Umbilical cord (tissue), 2 donors: ENCODE results near the gene MRPL10. TPM values are rescaled to one million over a fixed set of nuclear protein-coding genes. Genes with fewer than 3 reads are reported as not detected.

ENCODE experiments used
- DNase-seq: peaks from one replicate; pipeline ENCODE4 v3.0.0-alpha.2; 2015; ENCODE audit warnings: low spot score
- total RNA-seq: library from RNA; depleted of rRNA; stranded (reverse); fragments of >200 nt; gene quantifications from one replicate; pipeline ENCODE4 v1.2.3, GENCODE V29; 2014; ENCODE audit warnings: low replicate concordance; ENCODE audit not compliant: insufficient read depth

MRPL10 gene
- total RNA-seq, 1 donor from 2014 or later = 5.3 TPM

DNA sequence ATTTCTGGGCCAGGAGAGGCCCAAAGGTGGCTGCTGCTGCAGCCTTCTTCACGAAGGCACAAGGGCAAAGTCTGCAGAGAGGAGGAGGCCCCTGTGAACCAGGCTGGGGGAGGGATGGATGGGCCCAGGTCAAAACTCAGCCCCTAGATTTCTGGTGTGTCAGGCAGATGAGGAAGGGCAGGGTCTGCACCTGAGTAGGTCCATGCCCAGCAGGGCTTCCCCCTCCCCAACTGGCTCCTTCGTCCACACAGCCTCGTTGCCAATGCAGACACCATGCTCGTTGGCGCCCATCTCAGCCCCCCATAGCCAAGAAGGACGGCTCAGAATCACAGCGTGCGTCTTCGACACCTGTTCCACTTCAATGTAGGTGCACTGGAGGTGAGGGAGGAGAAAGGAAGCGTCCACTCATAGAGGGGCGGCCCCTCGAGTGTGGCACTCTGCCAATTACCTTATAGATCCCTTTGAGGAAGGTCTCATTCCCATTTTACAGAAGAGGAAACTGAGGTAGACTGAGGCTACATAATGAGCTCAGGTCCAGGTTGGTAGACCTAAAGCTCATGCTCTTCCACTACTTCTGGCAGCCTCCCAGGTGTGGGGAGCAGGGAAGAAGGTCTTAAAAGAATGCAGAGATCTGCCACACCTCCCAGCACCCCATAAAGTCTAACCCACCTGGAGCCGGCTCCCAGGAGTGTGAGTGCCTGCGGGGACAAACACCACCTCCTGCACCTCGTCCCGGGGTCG is 8.8 kb upstream of the MRPL10 start:
- no peak for DNase-seq

DNA sequence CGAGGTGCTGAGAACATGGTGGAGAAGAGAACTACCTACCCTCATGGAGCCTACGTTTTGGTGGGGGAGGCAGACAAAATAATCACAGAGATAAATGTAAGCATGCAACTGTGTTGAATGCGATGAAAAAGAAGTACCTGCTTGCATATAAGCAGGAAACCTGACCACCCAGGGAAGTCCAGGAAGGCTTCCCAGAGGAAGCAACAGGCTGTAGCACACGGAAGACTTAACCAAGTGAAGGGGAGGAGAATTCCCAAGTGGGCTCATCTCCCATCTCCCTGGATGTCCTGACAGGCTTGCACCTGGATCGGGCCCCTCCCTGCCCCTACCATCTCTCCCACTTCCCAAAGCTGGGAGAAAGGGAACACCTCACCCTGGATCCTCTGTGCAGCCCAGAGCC is 7.7 kb upstream of the MRPL10 start:
- DNase-seq = no peak

DNA sequence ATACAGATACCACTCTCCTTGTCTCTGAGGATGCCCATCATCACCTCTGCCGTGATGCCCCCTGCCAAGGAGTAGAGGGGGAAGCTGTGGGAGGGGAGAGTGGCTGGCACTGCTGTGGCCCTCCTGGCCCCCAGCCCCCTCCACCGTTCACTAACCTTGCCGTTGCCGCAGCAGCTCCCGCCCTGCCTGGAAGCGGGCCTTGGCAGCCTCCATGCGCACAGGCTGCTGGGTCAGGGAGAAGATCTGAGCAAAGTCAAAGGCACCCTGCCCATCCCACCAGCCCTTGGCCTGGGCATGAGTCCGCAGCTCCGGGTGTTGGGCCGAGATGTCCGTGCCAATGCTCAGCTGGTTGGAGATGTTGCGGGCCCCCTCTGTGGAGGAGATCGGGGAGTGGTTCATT is 7.3 kb upstream of the MRPL10 start:
- no peak for DNase-seq

- DNase-seq = peak; percentile 55
These were observed 6.2 kb upstream of the MRPL10 start for GRCh38 chr17:47837401-47838039.

- no peak for DNase-seq
These were observed 5.3 kb upstream of the MRPL10 start for GRCh38 chr17:47836601-47837000.

- DNase-seq = no peak
These were observed 3.4 kb upstream of the MRPL10 start for GRCh38 chr17:47834756-47835155.

DNA sequence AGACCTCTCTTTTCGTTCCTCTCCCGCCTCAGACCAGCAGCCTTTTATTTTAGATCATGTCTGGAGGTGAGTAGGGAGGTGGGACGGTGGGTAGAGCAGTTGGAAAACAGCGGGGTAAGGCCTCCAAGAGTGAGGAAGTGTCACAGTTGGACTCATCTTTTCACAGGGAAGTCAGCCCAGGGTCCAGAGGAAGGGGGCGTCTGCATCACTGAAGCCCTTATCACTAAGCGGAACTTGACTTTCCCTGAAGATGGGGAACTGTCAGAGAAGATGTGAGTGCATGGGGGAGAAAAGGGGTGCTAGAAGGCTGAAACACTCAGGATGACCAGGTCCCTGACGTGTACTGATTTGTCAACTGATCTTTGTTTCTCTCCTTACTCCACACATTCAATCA is 590 bp upstream of the MRPL10 start:
- DNase-seq = peak; percentile 35

DNA sequence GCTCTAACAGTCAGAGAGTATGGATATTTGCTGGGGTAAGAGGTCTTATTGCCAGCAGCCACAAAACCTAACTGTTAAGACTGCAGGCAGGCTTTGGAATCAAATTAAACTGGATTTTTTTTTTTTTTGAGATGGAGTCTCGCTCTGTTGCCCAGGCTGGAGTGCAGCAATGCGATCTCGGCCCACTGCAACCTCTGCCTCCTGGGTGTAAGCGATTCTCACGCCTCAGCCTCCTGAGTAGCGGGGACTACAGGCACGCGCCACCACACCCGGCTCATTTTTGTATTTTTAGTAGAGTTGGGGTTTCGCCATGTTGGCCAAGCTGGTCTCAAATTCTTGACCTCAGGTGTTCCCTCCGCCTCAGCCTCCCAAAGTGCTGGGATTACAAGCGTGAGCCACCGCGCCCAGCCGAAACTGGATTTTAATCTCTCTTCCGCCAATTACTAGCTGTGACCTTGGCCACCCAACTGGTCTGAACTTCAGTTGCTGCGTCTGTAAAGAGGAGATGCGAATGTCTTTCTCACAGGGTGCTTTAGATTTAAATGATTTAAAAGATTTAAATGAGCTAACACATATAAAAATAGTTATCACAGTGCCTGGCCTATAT is 842 bp downstream of the MRPL10 start:
- no peak for DNase-seq

DNA sequence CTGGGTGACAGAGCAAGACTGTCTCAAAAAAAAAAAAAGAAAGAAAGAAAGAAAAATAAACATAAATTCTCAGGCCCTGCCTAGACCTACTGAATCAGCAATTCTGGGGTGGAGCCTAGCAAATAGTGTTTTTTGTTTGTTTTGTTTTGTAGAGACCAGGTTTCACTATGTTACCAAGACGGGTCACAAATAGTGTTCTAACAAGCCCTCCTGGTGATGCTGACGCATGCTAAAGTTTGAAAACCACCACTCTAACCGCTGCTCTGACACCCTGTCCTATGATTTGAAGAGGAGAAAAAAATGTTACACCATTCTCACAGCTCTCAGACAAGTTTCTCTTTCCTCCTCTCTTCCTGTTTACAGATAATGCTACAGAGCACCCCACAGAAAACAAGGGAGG is 1.5 kb downstream of the MRPL10 start:
- no peak for DNase-seq

- DNase-seq = no peak
These were observed 7.8 kb downstream of the MRPL10 start for GRCh38 chr17:47823519-47823918.

GRCh38 chr17:47822785-47823184 is 8.6 kb downstream of the MRPL10 start:
- DNase-seq = no peak

DNA sequence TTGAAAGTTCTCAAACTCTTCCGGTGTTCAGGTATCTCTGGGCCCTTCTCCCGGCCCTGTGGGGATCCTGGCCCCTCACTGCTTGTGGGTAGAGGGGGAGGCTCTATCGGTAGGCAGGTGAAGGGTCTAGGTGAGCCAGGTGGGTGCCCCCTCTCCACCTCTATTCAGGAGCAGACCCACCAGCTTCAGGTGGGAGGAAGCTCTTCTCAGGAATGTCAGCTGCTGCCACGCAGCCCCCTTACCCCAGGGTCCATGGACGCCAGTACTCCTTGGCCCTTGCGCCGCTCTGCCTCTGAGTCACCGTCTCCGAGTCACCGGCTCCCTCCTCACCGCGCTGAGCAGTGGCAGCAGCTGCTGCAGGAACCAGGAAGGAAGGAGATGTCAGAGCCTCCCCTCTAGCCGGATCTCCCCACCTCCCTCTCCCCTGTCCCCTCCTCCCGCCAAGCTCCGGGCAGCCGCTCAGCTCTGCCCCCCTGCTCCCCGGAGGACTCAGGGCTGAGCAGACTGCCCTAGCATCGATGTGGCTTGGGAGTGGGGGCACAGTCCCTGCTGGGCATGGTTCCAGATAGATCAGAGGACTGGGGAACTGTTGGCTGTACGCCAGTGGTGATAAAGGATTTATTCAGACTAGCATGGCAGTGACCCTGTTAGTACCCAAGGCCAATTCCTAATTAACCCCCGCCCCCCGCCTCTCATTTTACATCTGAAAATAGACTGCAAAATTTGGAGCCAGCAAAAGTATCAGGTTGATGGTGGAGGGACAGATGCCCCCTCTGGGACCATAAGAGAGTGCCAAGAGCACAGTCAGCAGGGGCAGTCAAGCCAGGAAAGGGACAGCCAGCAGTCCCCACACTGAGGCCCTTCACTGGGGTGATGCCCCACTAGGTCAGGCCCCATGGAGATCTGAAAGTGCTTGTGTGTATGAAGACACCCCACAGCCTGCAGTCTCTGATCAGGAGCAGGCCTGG is 9.6 kb downstream of the MRPL10 start, which contains the start of gene OSBPL7:
Gene OSBPL7 (minus strand): TSS at position 371 of the 968 bp plus-strand sequence. CDS start 1,516 bp downstream, outside the sequence.
- peak; percentile 92 for DNase-seq

DNA sequence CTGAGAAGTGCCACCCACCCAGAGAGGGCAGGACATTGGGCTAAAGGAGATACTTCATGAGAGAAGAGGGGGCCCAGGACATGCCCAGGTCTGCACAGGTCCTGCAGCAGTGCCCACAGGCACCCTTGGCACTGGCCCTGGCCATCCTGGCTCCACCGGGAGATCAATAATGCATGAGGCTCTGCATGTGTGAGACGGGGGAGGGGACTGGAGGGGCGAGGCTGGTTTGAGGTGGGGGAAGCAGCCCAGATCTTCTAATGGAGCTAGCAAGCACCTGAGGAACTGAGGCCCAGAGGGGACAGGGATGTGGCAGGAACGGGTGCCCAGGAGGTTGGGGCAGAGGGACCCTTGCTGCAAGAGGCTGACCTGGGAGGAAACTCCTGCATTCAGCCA is 10.3 kb downstream of the MRPL10 start:
- DNase-seq = no peak

- no peak for DNase-seq
These were observed 11.1 kb downstream of the MRPL10 start for GRCh38 chr17:47820033-47820789.

DNA sequence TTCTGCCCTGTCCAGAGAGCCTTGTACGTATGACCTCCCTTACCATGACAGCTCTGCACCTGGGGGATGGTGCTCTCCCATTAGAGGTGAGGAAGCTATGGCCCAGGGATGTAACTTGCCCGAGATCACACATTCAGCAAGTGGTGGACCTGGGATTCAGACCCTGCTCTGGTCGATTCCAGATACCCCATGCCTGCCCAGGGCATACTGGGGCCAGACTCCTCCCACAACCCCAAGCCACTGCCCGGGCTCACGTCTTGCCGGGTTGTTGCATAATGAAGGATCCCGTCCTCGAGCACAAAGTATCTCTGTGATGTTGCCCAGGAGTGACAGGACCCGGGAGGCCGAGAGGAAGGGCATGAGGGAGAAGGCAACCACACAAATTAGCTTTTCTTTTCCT is 11.9 kb downstream of the MRPL10 start:
- DNase-seq = no peak

DNA sequence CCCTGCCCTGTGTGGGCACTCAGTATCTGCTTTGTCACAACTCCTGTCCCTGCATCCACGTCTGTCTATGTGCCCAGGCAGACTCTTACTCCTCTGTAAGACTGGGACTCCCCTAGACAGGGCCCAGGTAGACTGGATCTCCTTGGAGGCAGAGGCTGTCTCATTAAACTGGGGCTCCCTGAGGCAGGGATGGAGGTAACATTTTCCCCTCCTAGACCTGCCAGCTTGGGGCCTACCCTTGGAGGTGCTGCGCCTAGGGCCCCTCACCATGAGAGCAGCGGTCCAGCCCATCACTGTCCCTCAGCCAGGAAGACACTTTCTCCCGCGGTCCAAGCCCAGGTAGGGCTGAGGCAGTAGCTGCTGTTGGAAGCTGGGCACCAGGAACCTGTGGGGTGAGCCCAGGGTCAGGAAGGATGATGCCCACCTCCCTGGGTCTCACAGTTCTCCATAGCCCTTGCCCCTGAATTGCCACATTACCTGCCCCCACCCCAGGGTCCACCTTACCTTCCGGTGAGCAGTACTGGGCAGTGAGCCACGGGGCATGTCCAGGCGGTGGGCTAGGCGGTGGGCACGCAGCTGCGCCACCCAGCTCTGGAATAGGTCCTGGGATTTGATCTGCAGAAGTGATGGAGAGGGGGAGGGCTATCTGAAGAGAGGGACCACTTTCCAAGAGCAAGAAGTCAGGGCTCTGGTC is 13.2 kb downstream of the MRPL10 start:
- DNase-seq = no peak

- DNase-seq = no peak
These were observed 14.4 kb downstream of the MRPL10 start for GRCh38 chr17:47816947-47817346.

DNA sequence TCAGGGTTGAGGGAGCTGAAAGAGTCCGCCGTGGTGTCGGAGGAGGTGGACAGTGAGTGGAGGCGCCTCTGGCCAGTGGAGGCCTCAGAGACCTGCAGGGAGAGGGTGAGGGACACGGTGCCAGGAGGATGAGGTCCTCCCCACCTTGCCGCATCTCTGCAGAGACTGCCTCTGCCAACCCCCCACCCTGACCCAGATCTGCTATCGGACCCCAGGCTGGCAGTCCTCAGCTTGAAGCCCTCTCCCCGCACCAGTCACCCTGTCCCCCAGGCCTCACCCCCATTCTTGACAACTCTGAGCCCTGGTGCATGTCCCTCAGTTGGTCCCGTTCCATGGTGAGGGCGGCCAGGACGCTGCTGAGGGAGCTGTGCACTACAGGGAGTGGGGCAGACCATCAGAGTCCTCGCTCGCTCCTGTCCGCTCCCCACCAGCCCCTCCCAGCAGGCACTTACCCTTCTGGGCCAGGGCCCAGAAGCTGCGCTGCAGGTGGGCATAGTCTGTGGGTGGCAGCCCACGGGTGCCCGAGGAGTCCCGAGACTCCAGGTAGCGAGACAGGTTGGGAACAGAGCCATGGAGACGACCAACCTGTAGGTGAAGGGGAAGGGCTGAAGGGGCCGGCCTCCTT is 15.1 kb downstream of the MRPL10 start:
- DNase-seq = no peak

GRCh38 chr17:47815106-47815918 is 16.0 kb downstream of the MRPL10 start:
- no peak for DNase-seq
